HEK293T (cell line): ENCODE results near the gene DNAJB2.

Experiments
- FOXK2 ChIP-seq: fragments of 450-650 bp; IDR thresholded peaks from 2 replicates; pipeline ENCODE4 v1.6.1; 2016; ENCODE audit warnings: mild to moderate bottlenecking
- SP1 ChIP-seq: fragments of 450-650 bp; IDR thresholded peaks from 2 replicates; pipeline ENCODE4 v1.6.1; 2017
- TARDBP ChIP-seq: fragments of 450-650 bp; IDR thresholded peaks from 2 replicates; pipeline ENCODE4 v1.6.1; 2016

DNA sequence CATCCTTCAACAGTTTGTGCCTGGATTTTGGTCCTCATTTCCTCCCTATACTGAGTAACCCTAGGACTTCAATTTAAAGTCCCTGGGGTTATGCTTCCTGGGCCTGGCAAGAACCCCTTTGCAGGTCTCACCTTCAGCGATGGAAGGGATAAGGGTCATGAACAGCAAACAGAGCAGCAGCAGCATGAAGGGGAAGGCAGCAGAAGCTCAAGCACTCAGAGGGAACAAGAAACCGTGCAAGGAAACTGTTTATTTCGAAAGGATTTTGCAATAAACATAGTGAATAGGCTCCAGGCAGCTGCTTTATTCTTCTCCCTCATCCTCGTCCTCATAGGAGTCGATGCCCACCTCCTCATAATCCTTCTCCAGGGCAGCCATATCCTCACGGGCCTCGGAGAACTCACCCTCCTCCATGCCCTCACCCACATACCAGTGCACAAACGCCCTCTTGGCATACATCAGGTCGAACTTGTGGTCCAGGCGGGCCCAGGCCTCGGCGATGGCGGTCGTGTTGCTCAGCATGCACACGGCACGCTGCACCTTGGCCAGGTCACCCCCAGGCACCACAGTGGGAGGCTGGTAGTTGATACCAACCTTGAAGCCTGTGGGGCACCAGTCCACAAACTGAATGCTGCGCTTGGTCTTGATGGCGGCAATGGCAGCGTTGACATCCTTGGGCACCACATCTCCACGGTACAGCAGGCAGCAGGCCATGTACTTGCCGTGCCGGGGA is 29.0 kb upstream of the DNAJB2 start:
- TF ChIP-seq FOXK2, result no peak
- TF ChIP-seq TARDBP, result no peak
- no peak for TF ChIP-seq SP1
